HG02678 (cell line): ENCODE results near the gene KLF9.

Experiments
- ATAC-seq: cut with Tn5 transposase; IDR thresholded peaks from one replicate; pipeline ENCODE4 v1.9.1; 2021; ENCODE audit warnings: mild to moderate bottlenecking, moderate library complexity; ENCODE audit not compliant: unreplicated experiment

Gene KLF9

DNA sequence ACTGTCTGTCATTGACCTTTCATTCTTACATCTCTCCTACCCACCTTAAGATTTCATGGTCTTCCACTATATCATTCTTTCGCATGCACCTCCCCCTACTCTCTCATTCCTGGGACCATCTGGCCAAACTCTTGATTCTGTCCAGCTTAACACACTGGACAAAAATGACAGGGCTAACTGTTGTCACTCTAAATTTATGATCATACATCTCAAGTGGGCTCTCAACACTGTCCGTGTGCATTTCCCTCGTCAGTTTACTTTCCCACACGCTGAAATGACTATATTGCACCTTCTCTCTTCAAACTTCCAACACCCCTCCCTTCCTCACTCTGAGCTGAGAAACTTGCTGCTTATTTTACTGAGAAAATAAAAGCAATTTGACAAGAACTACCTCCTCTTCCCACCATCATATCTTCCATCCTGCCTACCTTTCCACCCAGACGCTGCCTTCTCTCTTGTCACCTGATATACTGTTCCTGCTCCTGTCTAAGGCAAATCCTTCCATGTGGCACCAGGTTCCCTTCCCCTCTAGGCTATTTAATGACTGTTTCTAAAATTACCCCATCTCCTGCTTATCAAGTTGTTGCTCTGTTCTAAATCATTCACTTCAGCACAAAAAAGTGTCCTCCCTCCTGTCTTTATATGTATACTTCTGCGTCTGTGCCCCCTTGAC lies 8.1 kb upstream of the KLF9 start:
- ATAC-seq = no peak

DNA sequence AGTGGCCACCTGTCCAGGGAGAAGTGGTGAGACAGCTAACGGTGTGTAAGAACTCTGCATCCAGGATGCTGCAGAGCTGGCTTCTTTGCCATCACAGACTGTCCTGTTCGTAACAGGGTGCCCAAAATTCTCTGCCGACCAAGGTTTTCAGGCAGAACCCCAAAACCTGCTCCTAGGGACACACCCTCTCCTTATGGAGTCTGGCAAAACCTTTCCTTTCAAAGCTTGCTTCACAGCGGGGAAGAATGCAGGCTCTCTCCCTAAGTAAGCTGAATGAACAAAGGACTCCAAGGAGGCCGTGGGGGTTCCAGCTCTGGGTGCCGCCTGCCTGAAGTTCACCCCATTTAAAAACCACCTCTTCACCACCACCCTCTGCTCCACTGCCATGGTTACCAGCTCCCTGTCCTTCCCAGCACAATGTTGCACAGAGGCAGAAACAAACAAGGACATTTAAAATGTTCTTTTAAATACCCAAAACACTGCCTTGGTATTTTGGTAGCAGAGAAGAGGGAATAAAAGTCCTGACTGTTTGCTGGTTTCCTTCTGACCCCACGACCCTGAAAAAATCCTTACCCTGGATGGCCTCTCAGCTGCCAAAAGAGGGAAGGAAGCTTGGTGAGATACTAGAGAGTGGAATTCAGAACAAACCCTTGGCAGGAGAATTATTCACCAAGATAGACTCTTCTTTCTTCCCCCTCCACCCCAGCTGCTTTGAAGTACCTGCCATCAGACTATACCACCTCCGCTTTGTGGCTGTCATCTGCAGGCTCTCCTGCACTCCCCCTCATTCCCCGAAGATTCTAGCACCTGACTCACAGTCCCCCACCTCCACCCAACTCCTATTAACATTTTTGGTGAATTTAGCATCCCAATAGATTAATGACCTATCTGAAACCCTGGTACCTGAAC lies 7.1 kb upstream of the KLF9 start:
- ATAC-seq = no peak

DNA sequence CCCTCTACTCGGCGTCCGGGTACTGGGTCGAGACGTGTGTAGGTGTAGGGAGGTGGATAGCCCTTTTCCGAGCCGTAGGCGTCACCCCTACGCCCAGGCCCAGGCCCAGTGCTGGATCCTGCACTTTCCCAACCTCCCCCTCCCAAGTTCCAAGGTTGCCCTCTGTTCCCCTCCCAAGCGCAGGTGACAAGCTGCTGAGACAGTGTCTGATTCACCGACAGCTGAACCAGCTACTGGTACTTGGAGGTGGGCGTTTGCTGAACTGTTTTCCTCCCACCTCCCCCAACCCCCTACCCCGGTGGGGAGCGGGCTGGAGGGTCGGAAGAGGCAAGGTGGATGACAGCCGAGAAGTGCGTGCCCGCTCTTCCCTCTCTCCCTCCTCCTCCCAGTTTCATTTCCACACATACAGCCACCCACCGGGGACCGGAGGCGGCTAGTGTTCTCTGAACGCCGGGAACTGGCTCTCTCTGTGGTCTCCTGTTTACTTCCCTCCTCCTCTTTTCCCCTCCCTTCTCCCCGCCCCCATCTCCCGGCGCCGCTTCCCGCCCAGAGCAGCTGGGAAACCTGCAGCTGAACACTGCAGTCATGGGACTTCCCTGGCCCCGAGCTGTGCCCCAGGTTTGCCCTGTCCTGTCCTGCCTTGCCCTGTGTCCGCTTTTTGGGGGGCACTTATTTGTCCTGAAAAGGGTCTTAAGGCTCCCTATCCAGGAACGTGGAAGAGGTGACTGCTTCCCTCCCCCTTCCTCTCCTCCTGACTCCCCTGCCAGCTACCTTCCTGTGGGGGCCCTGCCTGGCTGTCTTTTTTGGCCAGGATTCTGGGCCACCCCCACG lies 6.2 kb upstream of the KLF9 start:
- ATAC-seq = peak; percentile 5

DNA sequence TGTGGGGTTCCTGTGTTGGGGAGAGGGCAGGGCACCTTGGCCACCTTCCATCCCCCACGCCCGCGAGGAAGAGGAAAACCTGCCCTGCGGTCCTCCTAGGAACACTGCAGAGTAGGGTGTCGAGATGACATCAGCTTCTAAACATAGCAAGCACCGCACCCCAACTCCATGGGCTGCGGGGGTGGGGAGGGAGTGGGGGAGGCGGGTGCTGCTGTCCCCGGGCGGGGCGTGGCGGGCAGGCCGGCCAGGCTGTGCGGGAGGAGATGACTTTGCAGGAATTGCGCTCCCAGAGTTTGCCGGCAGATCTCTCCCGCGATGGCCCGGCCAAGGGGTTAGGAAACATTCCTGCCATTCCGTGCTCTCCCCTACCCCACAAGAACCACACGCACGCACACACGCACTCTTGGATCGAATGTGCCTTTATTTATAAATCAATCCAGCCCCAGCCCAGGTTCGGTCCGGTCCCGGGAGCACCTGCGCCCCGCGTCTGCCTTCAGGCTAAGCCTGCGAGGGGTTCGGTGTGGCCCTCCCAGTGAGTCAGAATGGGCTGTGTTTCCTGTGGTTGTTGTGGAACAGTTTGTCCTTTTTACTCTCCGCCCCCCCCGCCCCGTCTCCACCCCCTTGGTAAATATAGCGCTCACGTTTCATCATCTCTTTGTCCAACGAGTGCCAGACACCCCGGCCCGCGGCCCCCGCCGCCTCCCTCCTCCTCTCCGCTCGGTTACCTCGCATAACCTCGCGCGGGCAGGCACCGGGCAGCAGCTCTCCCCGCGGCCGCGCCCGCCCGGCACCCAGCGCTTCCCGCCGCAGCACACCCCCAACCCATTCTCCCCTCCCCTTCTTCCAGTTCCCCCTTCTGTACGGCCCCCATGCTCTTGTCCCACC lies 5.3 kb upstream of the KLF9 start:
- peak; percentile 36 for ATAC-seq

DNA sequence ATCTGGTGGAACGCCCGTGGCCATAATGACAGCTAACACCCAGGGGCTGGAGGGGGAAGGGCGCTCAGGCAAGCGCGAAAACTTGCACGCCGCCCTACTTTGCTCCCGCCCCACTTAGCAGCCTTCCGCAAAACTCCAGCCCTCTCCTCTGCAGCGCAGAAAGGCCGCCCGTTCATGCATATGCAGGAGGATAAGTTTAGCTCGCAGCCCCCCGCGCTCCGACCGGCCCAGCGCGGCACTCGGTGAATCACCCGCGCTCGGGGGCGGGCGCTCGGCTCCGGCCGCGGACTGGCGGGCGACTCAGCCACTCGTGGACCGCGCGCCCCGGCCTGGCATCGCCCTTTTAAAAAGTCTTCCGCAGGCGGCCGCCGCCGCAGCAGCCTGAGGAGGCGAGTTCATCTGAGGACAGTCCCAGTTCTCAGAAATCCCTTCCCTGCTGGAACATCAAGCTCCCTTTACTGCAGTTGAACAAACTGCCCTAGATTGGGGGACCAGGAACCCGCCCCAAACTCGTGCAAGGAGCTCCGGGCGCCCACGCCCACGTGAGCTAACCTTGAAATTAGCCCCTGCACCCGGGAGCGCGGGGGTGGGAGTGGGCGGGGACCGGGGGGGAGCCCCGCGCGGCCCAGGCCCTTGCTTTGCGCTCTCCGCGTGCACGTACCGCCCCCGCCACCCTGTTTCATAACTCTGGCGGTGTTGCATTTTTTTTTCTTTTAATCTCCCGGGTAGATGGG lies 4.5 kb upstream of the KLF9 start:
- ATAC-seq = peak; percentile 57

DNA sequence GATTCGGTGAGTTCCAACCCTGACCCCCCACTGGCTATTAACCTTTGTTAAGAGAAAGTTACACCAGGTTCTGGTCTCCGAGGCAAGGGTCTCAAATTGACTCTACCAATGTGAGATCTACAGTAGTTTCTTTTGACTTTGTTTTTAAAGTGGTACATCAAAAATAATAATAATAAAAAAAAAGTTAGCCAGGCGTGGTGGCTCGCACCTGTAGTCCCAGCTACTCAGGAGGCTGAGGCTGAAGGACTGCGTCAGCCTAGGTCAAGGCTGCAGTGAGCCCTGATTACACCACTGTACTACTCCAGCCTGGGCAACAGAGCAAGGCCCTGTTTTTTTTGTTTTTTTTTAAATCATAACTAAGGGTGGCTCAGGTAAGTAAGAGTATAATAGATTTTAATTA lies 1.0 kb upstream of the KLF9 start:
- ATAC-seq = no peak

DNA sequence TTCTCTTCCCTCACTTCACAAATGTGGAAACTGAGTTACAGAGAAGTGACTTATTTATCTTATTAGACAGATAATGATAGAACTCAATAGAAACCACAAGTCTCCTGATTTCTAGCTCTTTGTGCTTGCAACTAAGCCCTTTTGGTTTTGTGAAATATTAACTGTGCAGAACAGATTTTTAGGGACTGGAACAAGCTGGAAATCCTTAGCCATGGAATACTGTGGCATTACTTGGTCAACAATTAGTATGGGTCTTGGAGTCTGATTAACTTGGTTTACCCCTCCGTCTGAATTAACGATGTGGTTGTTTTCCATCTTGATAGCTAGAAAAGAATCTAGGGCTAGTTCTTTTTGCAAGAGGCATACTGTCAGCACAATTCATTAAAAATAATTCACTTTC lies 584 bp upstream of the KLF9 start:
- ATAC-seq = no peak

DNA sequence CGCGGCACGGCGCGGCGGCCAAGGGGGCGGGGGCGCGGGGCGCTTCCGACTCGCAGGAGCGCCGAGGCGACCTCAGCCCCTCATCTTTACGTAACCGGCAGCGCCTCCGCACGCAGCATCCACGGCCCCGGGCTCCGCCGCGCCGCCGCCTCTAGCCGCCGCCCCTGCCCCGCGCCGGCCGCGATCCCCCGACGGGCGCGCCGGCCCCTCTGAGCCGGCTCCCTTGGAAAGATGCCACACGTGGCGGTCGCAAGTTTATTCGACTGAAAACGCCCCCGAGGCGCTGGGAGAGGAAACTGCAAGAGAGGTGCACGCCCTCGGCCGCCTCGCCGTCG lies 1.0 kb downstream of the KLF9 start:
- peak; percentile 24 for ATAC-seq

DNA sequence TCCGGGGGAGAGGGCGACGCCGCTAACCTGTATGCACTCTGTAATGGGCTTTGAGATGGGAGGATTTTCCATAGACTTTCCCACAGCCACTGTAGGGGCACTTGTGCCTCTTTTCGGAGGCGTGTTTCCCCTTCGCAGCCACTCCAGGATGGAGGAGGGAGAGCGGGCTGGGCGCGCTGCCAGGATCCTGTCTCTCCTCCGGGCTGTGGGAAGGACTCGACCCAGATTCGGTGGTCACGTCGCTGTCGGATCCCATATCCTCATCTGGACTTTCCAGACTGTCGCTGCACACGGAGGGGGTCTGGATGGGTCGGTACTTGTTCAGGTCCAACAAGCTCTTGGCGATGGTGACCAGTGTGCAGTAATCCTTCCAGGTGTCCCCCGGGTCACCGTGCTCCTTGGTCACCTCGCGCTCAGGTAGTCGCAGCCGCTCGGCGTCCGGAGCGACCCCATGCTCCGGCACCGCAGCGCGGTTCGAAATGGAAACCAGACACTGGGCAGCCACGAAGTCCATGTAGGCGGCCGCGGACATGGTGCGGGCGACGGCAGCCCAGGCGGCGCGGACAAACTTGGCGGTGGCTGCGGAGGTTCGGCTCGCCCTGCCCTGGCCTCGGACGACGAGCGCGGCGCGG lies 1.5 kb downstream of the KLF9 start:
- no peak for ATAC-seq

DNA sequence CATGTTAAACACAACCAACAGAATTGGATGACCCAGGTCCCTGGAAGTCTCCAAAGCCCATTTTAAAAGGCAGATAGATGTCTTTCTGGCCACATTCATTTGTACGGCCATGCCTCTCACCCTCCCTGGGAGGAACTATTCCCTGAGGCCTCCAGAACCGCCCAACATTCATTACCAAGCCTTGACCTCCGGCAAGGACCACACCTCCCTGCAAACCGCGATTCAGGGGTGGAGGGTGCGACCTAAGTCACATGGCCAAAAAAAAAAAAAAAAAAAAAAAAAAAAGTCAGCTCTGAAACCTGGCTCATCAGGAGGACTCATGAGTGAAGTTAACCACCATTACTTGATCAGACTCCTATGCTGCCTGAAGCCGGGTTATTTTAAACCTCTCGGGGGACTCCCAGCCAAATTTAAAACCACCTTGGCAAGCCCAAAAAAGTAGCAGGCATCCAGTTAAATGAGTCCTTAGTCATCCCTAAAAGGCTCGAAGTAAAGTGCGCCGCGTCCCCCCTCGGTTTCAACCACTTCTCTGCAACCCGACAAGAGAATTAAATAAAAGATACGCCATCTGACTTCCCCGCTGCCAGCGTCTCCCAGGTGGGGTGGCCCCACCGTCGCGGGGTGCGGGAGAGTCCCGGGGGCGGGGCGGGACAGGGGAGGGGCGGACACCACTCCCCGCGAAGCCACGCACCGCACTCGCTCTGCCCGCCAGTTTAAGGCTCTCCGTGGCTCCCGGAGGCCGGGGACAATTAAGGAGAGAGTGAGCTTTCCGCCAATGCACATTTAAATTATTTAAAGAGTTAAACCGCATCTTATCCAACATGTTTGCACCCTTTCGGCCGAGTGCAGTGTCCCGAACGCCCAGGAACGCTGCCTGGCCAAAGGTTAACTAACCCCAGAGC lies 2.3 kb downstream of the KLF9 start:
- peak; percentile 29 for ATAC-seq

DNA sequence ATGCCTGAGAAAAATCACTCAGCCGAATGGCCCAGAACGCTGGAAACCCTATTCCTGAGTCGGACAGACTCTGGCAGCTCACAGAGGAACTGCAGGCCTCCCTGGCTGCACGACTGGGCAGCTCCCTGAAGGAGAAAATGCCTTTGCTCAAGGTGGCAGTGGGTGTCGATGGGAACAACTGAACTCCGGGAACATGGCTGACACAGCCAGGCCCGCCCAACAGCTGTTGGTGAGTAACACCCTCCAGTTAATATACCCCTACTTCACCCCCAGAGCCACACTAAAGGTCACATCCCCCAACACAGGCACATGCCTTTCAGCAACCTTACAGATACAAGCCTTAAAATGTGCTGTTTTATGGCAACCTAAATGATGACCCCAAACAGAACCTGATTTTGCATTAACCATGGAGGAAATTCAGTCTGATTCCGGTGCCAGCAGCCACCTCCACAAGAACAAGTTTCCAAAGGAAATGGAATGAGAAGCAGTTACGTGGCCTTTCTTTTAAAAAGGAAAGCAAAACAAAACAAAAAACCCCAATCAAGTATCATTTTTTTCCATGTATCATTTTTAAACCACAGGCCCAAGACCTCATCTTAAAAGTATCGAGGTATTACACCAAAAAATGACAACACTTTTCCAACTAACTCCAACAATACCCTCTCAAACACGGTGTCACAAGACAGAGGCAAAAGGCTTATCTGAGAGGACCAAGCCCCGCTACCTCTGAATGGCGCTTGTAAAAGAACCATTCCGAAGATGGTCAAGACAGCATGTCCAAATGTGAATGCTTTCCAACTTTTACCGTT lies 3.1 kb downstream of the KLF9 start:
- no peak for ATAC-seq

DNA sequence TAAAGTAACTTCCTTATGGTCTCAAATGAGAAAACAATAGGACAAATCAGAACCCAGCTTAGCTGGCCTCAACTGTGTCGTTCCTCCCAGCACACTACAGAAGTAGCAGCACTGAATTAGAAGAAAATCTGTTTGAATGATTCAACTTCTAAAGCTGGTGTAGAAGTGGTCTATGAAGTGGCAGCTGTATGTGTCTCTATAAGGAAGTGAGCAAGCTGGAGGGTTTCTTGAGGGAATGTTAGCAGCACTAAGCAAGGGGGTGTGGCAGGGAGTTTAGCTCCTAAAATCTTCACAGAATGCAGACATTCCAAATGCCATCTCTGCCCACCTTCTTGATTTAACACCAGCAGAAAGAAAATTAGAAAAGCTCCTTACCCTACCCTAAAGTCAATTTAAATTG lies 4.1 kb downstream of the KLF9 start:
- no peak for ATAC-seq

DNA sequence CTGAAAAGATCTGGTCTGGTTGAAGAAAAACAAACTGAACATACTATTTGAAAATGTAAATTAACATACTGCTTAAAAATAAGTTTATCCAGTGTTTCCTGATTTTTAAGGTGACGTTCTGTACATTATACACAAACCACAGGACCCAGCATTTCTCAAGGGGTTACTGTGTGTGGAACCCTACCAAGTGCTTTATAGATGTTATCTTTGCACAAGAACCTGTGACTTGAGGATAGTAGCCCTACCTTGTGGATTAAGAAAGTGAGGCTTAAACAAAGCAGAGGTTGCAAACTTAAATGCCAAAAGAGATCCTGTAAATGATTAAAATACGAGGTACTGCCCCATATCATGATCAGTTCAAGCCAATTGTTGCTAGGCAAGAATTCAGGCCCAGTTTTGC lies 4.7 kb downstream of the KLF9 start:
- ATAC-seq = no peak

DNA sequence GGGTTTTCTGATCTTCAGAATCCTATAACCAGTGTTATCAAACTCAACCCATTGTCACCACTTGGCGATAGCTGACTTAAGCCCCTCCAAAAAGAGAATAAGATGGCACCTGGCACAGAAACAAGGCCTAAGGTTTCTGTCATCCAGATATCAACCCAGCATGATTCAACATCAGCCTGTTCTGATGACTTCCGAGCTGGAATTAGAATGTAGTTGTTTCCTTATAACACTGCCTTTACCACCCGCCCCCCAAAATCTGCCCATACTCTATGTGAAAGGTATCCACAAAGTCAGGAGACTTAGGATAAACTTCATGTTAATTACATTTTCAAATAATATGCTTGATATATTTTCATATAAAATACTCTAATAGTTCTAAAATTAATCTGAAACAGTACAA lies 5.2 kb downstream of the KLF9 start:
- ATAC-seq = no peak

DNA sequence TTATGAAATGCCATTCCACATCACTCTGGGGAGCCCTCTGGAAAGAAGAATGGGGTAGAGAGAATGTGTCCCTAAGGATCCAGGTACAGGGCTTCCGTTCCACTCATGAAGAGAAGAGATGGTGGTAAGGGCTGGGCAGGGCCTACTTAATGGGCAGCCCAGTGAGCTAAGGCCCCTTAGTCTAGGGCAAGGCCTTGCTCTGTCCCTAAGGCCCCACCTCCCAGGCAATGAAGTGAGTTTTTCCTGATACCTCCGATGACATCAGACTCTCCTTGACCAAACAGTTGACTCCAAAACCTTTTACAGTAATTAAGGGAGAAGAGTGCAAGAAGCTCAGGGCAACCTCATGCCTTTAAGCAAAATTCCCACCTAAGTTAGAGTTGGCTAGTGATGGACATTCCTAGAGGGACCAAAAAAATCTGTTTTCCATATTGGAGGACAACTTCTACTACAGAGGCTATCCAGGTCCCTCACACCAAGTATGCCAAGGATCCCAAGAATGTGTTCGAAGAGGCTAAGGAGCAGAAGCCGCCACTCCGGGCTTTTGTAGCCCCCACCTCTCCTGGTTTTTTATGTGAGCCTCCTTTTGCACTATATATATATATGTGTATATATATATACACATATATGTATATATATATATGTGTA lies 5.9 kb downstream of the KLF9 start:
- no peak for ATAC-seq

DNA sequence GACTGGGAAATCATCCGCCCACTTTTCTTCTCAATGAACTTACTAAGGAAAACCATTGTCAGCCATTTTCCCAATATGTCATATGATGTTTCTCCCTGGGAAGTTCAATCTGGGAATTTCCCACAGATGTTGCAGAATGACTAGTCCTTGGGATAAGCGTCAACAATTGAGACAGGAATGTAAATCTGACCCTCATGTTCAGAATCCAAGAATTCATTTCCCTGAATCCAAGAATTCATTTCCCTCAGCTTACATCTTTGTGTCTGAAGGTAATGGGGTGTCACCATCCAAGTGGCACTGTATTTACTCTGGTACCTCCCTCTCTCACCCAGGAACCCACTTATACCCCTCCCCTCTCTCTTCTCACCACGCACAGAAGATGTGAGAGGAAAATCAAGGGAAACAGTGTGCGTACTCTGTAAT lies 7.4 kb downstream of the KLF9 start:
- no peak for ATAC-seq

DNA sequence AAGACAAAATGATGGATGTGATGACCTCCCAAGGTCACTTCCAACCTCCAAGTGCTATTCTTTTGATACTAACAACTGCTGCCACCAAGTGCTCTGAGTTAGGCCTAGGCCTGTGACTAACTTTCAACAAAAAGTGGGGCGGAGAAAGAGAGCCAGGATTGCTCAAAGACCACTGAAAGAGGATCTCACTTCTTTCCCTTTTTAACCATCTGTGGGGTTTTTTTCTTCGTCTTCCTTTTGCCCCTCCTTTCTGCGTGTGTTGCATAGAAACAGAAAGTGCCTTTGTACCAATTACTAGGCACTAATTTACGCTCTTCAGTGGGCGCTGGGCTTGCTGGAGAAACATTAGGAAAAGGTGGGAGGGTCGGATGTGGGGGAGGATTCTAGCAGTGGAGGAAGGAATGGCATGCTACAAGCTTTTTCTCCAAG lies 8.0 kb downstream of the KLF9 start:
- peak; percentile 80 for ATAC-seq
